ENCODE measurements around the gene KRT71.

The KRT71 gene

DNA sequence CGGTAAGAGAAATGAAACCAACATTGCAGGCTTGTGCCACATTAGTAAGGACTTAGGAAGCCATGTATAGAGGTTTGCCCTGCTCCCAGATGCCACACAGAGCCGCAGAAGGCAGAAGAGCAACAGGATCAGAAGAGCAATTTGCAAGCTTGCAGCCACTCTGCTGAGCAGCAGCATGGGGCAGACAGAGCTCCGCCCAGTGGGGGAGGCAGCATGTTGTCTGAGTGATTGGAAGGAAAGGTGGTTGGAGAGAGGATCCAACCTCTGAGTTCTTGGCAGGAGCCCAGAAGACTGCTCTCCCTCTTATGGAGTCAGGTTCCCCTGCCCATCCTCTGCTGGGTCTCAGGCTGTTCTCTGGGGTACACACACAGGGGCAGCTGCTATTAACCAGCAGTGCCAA is 57.6 kb downstream of the KRT71 start:
- DNase-seq, result peak; percentile 9

DNA sequence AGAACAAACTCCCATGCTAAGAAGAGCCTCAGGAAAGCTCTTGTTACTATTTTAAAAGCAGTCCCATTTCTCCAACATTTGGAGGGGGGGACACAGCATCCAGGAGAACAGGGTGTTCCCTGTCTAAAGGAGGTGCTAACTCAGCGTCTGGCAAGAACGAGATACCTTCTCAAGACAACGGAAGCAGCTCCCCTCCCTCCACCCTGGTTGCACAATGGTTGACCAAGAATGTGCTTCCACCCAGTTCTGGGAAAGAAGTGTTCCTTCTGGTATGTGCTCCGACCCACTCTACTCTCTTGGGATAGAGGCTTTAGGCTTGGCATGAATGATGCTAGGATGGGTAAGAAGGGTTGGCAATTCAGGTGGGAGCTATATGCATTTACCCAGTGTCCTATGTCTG is 58.4 kb downstream of the KRT71 start:
- DNase-seq, result no peak

- no peak for DNase-seq
These were observed 58.8 kb downstream of the KRT71 start for GRCh38 chr12:52494100-52494499.

Data from right kidney (tissue), 1 donor.